K562 (cell line): ENCODE data around the gene FZD4. TPM values are rescaled to one million over a fixed set of nuclear protein-coding genes. Genes with fewer than 3 reads are reported as not detected.
A peak's percentile ranks its signal among the peaks of the same experiment; 100 is the strongest.

Source experiments
- ATAC-seq: fragments of 200-7000 bp; cut with Tn5 transposase; 3 replicates; pipeline ENCODE4 v1.9.1; 2020; ENCODE audit warnings: moderate library complexity
- BruUV-seq: library from RNA; stranded (reverse); fragments of 400-500 nt; replicated peaks from 2 replicates; lab custom pipeline; 2021; lab: Mats Ljungman, UMichigan
- CTCF ChIA-PET: fragments of 300-600 bp; formaldehyde crosslinking; extraction: SDS; loops from one replicate; lab custom pipeline; 2021; ENCODE audit warnings: low intra/inter-chr PET ratio; lab: Yijun Ruan, JAX
- POLR2A ChIA-PET: fragments of 300-600, 350-650 bp; sonication (Branson Sonifier 250); formaldehyde crosslinking; extraction: SDS; loops from one replicate; lab custom pipeline; 2021; ENCODE audit warnings: antibody characterized with exemption, inconsistent platforms; lab: Yijun Ruan, JAX
- DNase-seq, 4 experiments: peaks; one replicate each; pipeline versions ENCODE4 v3.0.0 to v3.0.0-alpha.2; 2011 to 2018; ENCODE audit warnings: low spot score in 3 of 4, mixed read lengths in 3 of 4; ENCODE audit errors: extremely low read depth in 1 of 4
- FAIRE-seq: peaks from 2 replicates; lab custom pipeline; 2011; peaks lifted over from hg19 to GRCh38; lab: Jason Lieb, UNC
- H2AFZ ChIP-seq: 2 replicates; pipeline ENCODE4 v1.6.0; 2011; ENCODE audit warnings: low read depth, low read length, control low read depth, inconsistent platforms
- H3K27ac ChIP-seq: fragments of 200-600 bp; 3 replicates; pipeline ENCODE4 v1.8.0; 2011; ENCODE audit warnings: low read depth, mild to moderate bottlenecking, control low read depth, inconsistent platforms, low read length, moderate library complexity, mixed read lengths; ENCODE audit errors: extremely low read depth
- H3K27me3 ChIP-seq, 2 experiments: fragments of 300-600 bp in 1 of 2; 2 replicates in 1 of 2; 3 replicates in 1 of 2; pipeline versions ENCODE4 v1.6.0 to v1.8.0; 2011; ENCODE audit warnings: inconsistent platforms in 2 of 2, low read length in 2 of 2, mild to moderate bottlenecking in 1 of 2, mixed read lengths in 1 of 2, moderate library complexity in 1 of 2; ENCODE audit not compliant: control insufficient read depth in 2 of 2, insufficient read depth in 2 of 2
- H3K36me3 ChIP-seq: fragments of 300-600 bp; 3 replicates; pipeline ENCODE4 v1.8.0; 2011; ENCODE audit warnings: mild to moderate bottlenecking, low read length, inconsistent platforms; ENCODE audit not compliant: control insufficient read depth, insufficient read depth
- H3K4me1 ChIP-seq, 2 experiments: fragments of 200-600 bp in 1 of 2; replicated peaks in 1 of 2; 2 replicates in 1 of 2; 3 replicates in 1 of 2; pipeline versions ENCODE4 v1.5.1 to v1.8.0; 2011; ENCODE audit warnings: inconsistent platforms in 2 of 2, low read length in 2 of 2, mild to moderate bottlenecking in 1 of 2, mixed read lengths in 1 of 2, moderate library complexity in 1 of 2; ENCODE audit not compliant: control insufficient read depth in 2 of 2, insufficient read depth in 2 of 2
- H3K4me2 ChIP-seq: 2 replicates; pipeline ENCODE4 v1.6.1; 2011; ENCODE audit warnings: low read length, control low read depth, inconsistent platforms, mixed read lengths; ENCODE audit not compliant: insufficient read depth
- H3K4me3 ChIP-seq: fragments of 200-600 bp; sonication (generic), shearing (Covaris generic); 2 replicates; pipeline ENCODE4 v1.5.1; 2016; ENCODE audit warnings: control low read depth, inconsistent platforms
- H3K79me2 ChIP-seq: fragments of 200-600 bp; 3 replicates; pipeline ENCODE4 v1.8.0; 2011; ENCODE audit warnings: low read length, inconsistent platforms; ENCODE audit not compliant: control insufficient read depth, insufficient read depth
- H3K9ac ChIP-seq, 2 experiments: 2 replicates each; pipeline versions ENCODE4 v1.6.0 to v1.6.1; 2011; ENCODE audit warnings: low read depth in 2 of 2, low read length in 2 of 2, control low read depth in 1 of 2, inconsistent platforms in 1 of 2, mild to moderate bottlenecking in 1 of 2, mixed read lengths in 1 of 2; ENCODE audit not compliant: insufficient read depth in 1 of 2
- H3K9me1 ChIP-seq: one replicate; pipeline ENCODE4 v1.6.0; 2011; ENCODE audit warnings: inconsistent platforms, mild to moderate bottlenecking, low read length, moderate library complexity; ENCODE audit not compliant: control insufficient read depth, insufficient read depth
- H3K9me3 ChIP-seq: replicated peaks from 2 replicates; pipeline ENCODE4 v1.5.1; 2011; ENCODE audit warnings: low read depth, low read length, inconsistent platforms; ENCODE audit not compliant: control insufficient read depth, insufficient read depth
- H4K20me1 ChIP-seq: replicated peaks from 2 replicates; pipeline ENCODE4 v1.6.1; 2011; ENCODE audit warnings: low read length, inconsistent platforms, mixed read lengths; ENCODE audit not compliant: control insufficient read depth, insufficient read depth
- CREBBP ChIP-seq: IDR thresholded peaks from one replicate; pipeline ENCODE4 v1.6.1; 2012; ENCODE audit warnings: low read depth, mild to moderate bottlenecking, control low read depth, inconsistent platforms, low read length
- CTCF ChIP-seq, 3 experiments: IDR thresholded peaks in 2 of 3; conservative IDR thresholded peaks in 1 of 3; 2 replicates each; pipeline ENCODE4 v1.5.1; 2011 to 2012; ENCODE audit warnings: low read length in 3 of 3, mild to moderate bottlenecking in 3 of 3, control low read depth in 2 of 3, improper control_type of control experiment in 1 of 3, inconsistent platforms in 1 of 3, low read depth in 1 of 3, mixed read lengths in 1 of 3, moderate library complexity in 1 of 3; ENCODE audit not compliant: insufficient read depth in 2 of 3
- POLR2H ChIP-seq: IDR thresholded peaks from 2 replicates; pipeline ENCODE4 v1.6.1; 2016; ENCODE audit warnings: missing genetic modification characterization, low read depth, mild to moderate bottlenecking, control low read depth, missing compliant biosample characterization, moderate library complexity
- RAD21 ChIP-seq, 2 experiments: fragments of 250-450 bp in 1 of 2; fragments of 450-650 bp in 1 of 2; sonication (Bioruptor Pico) in 1 of 2; formaldehyde crosslinking in 1 of 2; IDR thresholded peaks in 1 of 2; conservative IDR thresholded peaks in 1 of 2; 2 replicates each; pipeline versions ENCODE4 v1.4.0 to v1.8.0; 2020 to 2022; ENCODE audit warnings: mild to moderate bottlenecking in 2 of 2, moderate library complexity in 1 of 2
- RERE ChIP-seq: sonication (generic); formaldehyde crosslinking; IDR thresholded peaks from 2 replicates; pipeline ENCODE4 v1.8.0; 2023; ENCODE audit warnings: missing genetic modification reagents, mild to moderate bottlenecking, borderline replicate concordance
- SMC3 ChIP-seq: conservative IDR thresholded peaks from 2 replicates; pipeline ENCODE4 v1.6.1; 2011; ENCODE audit warnings: low read depth, low read length, improper control_type of control experiment; ENCODE audit not compliant: insufficient read depth
- TRIM24 ChIP-seq, 2 experiments: fragments of 450-650 bp; IDR thresholded peaks; 2 replicates each; pipeline ENCODE4 v1.6.1; 2016
- WGBS: fragments of 100-300 bp; shearing (Covaris generic); methylation state at CpG from one replicate; pipeline ENCODE4 v1.1.6; 2016; ENCODE audit warnings: low coverage, mixed read lengths; ENCODE audit not compliant: insufficient coverage; ENCODE audit errors: missing lambda C conversion rate; 5-methylcytosine and 5-hydroxymethylcytosine counted together
- in situ Hi-C: fragments of 300-500 bp; cut with MboI; formaldehyde crosslinking; loops from 4 replicates; pipeline ENCODE4 v1.15.0; 2018; ENCODE audit warnings: inconsistent platforms, mixed read lengths
- intact Hi-C: fragments of 100-400 bp; cut with micrococcal nuclease; formaldehyde crosslinking; loops from 2 replicates; pipeline ENCODE4 v1.14.2; 2022
- polyA plus RNA-seq, 8 experiments: library from polyadenylated mRNA; depleted of rRNA in 4 of 8; stranded (reverse) in 5 of 8; unstranded in 3 of 8; fragments of >200 nt; fragmentation: Nextera tagmentation in 2 of 8; fragmentation: Illumina TruSeq in 1 of 8; extraction: Ambion mirVana in 2 of 8; extraction: Trizol in 1 of 8; gene quantifications; 2 replicates each; pipeline versions ENCODE4 v1.2.1 to v1.2.3, GENCODE V29; 2011 to 2014; ENCODE audit warnings: inconsistent platforms in 1 of 8, missing spikeins in 1 of 8
- total RNA-seq, 7 experiments: library from RNA; depleted of rRNA in 6 of 7; stranded (reverse); fragments of >200 nt in 6 of 7; fragmentation: Illumina TruSeq in 2 of 7; extraction: Trizol in 2 of 7; gene quantifications; 2 replicates each; pipeline versions ENCODE4 v1.2.1 to v1.2.3, GENCODE V29; 2011 to 2021; ENCODE audit warnings: low replicate concordance in 1 of 7
- TF ChIP-seq, protein P1 (sequence below): IDR thresholded peaks from 2 replicates; pipeline ENCODE4 v1.6.1; 2011; ENCODE audit warnings: borderline replicate concordance, low read depth, mild to moderate bottlenecking, moderate library complexity, low read length; ENCODE audit not compliant: insufficient read depth, poor library complexity, severe bottlenecking

Gene FZD4
- total and polyA plus RNA-seq, 9 of the 15 experiments (the other 6 are each of a cell fraction or from before 2014, with no cell fraction given) = 1.2 to 7.9 (median 5.8) TPM

DNA sequence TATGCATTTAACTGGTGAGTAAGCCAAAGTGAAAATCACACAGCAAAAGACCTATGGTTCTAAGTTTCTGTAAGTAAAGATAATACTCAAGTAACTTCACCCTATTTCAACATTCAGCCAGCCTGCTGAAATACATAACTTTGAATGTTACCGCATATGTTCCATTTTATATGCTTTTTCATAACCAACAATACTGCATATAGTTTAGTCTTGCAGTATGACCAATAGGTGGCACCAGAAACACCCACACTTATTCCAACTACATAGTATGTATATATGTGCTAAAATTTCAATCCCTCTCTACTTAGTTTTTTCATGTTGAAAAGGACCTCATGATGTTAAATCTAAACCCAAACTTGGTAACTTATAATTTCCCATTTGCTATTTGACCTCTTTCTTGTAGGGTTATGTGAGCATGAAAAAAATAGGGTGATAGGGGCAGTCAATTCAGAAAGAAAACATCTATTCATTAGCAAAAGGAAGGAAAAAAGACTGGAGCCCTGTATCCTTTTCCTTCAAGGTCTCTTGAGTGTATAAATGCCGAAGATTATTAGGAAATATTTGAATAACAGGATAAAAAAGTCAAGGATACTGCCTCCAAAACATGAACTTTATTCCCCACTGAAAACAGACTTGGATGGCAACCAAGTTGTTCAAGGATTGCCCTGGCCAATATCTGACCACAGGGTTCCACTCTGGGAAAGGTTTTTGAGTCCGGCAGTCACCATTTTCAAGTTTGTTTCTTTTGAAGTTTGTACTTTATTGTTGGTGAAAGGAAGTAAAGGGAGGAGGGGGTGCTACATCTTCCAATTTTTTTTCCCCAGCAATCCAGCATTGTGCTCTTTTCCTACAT is 23.8 kb upstream of the FZD4 start:
- in situ Hi-C loops (no loop called here), intact Hi-C loops (loop anchor here (2.0 kb wide), 1 partner anchor 312 kb away; no protein-coding TSS in a partner anchor)
- H3K27ac ChIP-seq = no peak overlapping the region
- DNase-seq (peak; percentile 22 to 66 (median 36)), ATAC-seq (peak; percentile 96), FAIRE-seq (peak; percentile 11)
- no peaks in the 10 kb centered on the region for H3K9me3 ChIP-seq
- no peak overlapping the region for H3K4me3 ChIP-seq
- H3K4me1 ChIP-seq = no peaks in the 10 kb centered on the region; a peak in 1 of 5 replicates
- POLR2A ChIA-PET = no interaction called here
- no peak overlapping the region for H3K4me2 ChIP-seq
- H2AFZ ChIP-seq = peak overlapping the region; percentile 51
- no peaks in the 10 kb centered on the region for H3K9me1 ChIP-seq
- no TSS peak for BruUV-seq
- no peak overlapping the region for H3K9ac ChIP-seq
- no peaks in the 10 kb centered on the region for H3K27me3 ChIP-seq
- 18% methylated on average over 3 of the region's 3 CpGs for WGBS
- H4K20me1 ChIP-seq = no peaks in the 10 kb centered on the region
- H3K79me2 ChIP-seq = no peaks in the 10 kb centered on the region
- CTCF ChIA-PET = interaction anchor here (1.6 kb wide), 1 partner anchor 39 kb away, joined by 3 read pairs; no protein-coding TSS in a partner anchor
- no peaks in the 10 kb centered on the region for H3K36me3 ChIP-seq
- TF ChIP-seq RAD21 (CRISPR knock-in tag; conservative IDR thresholded peaks at IDR 0.05 in 1 of 2, IDR thresholded peaks at IDR 0.05 in 1 of 2) (peak; percentile 53 to 78), POLR2H (0 out of 2 replicates have a peak, but pooled peaks have one; percentile 18), CTCF (IDR thresholded peaks at IDR 0.05 in 2 of 3, conservative IDR thresholded peaks at IDR 0.05 in 1 of 3; ENCODE audit: insufficient read depth in 2 of 3, low read depth in 1 of 3, low read length in 3 of 3) (peak; percentile 46 to 78 (median 48); a peak in 5 of 6 replicates), RERE (CRISPR knock-in tag) (no peak), TRIM24 (IDR thresholded peaks at IDR 0.05) (no peak), CREBBP (no peak), SMC3 (peak; percentile 49)
- TF ChIP-seq, protein P1, sequence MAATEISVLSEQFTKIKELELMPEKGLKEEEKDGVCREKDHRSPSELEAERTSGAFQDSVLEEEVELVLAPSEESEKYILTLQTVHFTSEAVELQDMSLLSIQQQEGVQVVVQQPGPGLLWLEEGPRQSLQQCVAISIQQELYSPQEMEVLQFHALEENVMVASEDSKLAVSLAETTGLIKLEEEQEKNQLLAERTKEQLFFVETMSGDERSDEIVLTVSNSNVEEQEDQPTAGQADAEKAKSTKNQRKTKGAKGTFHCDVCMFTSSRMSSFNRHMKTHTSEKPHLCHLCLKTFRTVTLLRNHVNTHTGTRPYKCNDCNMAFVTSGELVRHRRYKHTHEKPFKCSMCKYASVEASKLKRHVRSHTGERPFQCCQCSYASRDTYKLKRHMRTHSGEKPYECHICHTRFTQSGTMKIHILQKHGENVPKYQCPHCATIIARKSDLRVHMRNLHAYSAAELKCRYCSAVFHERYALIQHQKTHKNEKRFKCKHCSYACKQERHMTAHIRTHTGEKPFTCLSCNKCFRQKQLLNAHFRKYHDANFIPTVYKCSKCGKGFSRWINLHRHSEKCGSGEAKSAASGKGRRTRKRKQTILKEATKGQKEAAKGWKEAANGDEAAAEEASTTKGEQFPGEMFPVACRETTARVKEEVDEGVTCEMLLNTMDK = peak; percentile 38
